HUES64 (cell line): ENCODE results near the gene ST6GALNAC2.

ENCODE experiments used
- H3K27ac ChIP-seq: 2 replicates; pipeline ENCODE4 v1.7.0; 2013; ENCODE audit warnings: low read depth, low read length, inconsistent platforms
- H3K27me3 ChIP-seq: 2 replicates; pipeline ENCODE4 v1.6.1; 2013; ENCODE audit warnings: mild to moderate bottlenecking, low read length; ENCODE audit not compliant: insufficient read depth
- H3K36me3 ChIP-seq: 2 replicates; pipeline ENCODE4 v1.6.1; 2013; ENCODE audit warnings: mild to moderate bottlenecking, low read length; ENCODE audit not compliant: insufficient read depth
- H3K4me1 ChIP-seq: 2 replicates; pipeline ENCODE4 v1.6.1; 2013; ENCODE audit warnings: mild to moderate bottlenecking, low read length, moderate library complexity; ENCODE audit not compliant: insufficient read depth
- H3K4me3 ChIP-seq: 2 replicates; pipeline ENCODE4 v1.5.1; 2013; ENCODE audit warnings: mild to moderate bottlenecking, low read length, moderate library complexity
- H3K9ac ChIP-seq: 2 replicates; pipeline ENCODE4 v1.6.1; 2013; ENCODE audit warnings: mild to moderate bottlenecking, low read depth, low read length
- H3K9me3 ChIP-seq: 2 replicates; pipeline ENCODE4 v1.6.1; 2013; ENCODE audit warnings: low read depth, low read length; ENCODE audit not compliant: insufficient read depth
- WGBS: fragments of 150-250, 120-280 bp; methylation state at CpG from one replicate; pipeline ENCODE4 v1.1.7; 2013; ENCODE audit warnings: missing lambda C conversion rate; 5-methylcytosine and 5-hydroxymethylcytosine counted together

Gene ST6GALNAC2

DNA sequence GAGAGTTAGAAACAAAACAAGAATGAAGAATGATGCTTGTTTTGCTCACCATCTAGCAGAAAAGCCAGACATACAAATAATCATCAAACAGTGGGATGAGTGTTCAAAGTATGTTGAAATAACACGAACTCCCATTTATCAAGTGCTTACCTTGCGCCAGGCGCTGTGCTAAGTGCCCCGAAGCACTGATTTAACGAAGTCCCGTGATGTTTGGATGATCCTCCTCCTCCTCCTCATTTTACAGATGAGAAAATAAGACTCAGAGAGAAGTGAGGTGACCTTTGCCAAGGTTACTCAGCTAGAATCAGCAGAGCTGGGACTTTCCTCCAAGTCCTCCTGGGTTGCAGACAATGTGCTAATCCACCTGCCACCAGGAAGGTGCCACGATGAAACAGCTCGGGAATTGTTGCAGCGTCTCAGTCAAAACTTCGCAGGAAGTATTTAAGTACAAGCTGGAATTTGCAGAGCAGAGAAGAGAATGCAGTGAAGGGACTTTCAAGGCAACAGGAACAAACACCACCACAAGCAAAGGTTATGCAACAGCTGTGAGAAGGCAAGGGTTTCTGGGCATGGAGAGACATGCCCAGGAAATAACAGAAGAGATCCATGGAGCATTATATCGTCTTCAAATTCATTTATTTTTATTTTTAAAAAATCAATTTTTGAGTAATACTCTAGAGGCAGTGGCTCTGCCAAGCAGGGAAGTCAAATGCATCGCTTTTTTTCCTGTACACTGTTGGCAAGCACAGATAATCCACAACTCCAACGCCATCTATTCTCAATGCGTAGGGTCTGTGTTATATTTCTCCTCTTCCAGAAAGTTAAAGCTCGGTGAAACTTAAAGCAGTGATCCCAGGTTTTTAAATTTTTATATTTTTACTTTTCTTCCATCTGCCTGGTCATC is 34.7 kb downstream of the ST6GALNAC2 start:
- Histone ChIP-seq H3K27ac (no peak overlapping the region), H3K9ac (no peak overlapping the region), H3K4me1 (0 out of 2 replicates have a peak, but pooled peaks cover 7% of the 10 kb centered on the region), H3K4me3 (no peak overlapping the region), H3K36me3 (no peaks in the 10 kb centered on the region), H3K27me3 (no peaks in the 10 kb centered on the region), H3K9me3 (no peaks in the 10 kb centered on the region)
- WGBS, result 79% methylated on average over 15 of the region's 15 CpGs

GRCh38 chr17:76549539-76549938 is 36.1 kb downstream of the ST6GALNAC2 start:
- Histone ChIP-seq H3K27ac (no peak overlapping the region), H3K27me3 (no peaks in the 10 kb centered on the region), H3K4me3 (no peak overlapping the region), H3K4me1 (0 out of 2 replicates have a peak, but pooled peaks cover 7% of the 10 kb centered on the region), H3K9ac (no peak overlapping the region), H3K36me3 (no peaks in the 10 kb centered on the region), H3K9me3 (no peaks in the 10 kb centered on the region)
- 93% methylated on average over 6 of the region's 7 CpGs for WGBS

- no peaks in the 10 kb centered on the region for H3K9me3 ChIP-seq
- H3K4me1 ChIP-seq, result 0 out of 2 replicates have a peak, but pooled peaks cover 7% of the 10 kb centered on the region
- WGBS, result 97% methylated on average over 7 of the region's 9 CpGs
- H3K9ac ChIP-seq, result no peak overlapping the region
- no peak overlapping the region for H3K27ac ChIP-seq
- no peaks in the 10 kb centered on the region for H3K27me3 ChIP-seq
- H3K4me3 ChIP-seq, result no peak overlapping the region
- H3K36me3 ChIP-seq, result no peaks in the 10 kb centered on the region
Measured at GRCh38 chr17:76549215-76549518, 36.5 kb downstream of the ST6GALNAC2 start.

DNA sequence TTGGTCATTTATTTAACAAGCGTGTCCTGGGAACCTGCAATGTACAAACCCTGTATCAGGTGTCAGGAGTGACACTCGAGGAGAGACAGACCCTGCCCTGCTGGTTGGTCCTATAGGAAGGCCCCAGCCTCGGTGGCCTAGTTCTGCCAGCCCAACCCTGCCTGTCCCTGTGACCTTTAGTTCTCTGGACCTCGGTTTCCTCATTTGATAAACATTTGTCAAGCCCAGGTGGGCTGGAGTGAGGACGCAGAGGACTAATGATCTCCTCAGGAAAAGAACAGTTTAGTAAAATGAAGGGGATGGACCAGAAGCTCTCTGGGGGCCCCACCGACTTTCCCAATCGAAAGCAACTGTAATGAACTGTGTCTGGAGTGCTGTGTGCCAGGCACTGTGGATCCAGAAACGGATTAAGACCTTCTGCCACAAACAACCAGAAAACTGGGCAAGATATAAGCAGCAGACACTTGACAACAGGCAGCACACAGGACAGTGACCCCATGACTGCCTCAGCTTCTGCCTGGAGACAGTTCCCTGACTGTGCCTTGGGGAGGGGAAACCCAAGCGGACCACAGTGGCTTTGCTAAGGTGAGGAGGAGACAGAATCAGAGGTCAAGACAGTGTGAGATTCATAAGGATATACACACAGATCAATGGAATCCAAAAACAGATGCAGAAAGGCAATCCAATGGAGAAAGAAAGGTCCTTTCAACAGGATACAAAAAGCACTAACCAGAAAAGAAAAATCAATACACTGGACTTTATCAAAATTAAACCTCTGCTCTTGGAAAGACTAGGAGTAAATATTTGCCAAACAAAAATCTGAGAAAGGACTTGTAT is 37.1 kb downstream of the ST6GALNAC2 start:
- no peaks in the 10 kb centered on the region for H3K9me3 ChIP-seq
- 72% methylated on average over 9 of the region's 9 CpGs for WGBS
- H3K36me3 ChIP-seq, result no peaks in the 10 kb centered on the region
- no peak overlapping the region for H3K4me3 ChIP-seq
- no peaks in the 10 kb centered on the region for H3K27me3 ChIP-seq
- H3K9ac ChIP-seq, result no peak overlapping the region
- no peak overlapping the region for H3K27ac ChIP-seq
- H3K4me1 ChIP-seq, result 0 out of 2 replicates have a peak, but pooled peaks cover 11% of the 10 kb centered on the region

GRCh38 chr17:76547642-76548202 is 37.9 kb downstream of the ST6GALNAC2 start:
- Histone ChIP-seq H3K27me3 (no peaks in the 10 kb centered on the region), H3K4me3 (no peak overlapping the region), H3K9me3 (no peaks in the 10 kb centered on the region), H3K36me3 (no peaks in the 10 kb centered on the region), H3K9ac (no peak overlapping the region), H3K27ac (no peak overlapping the region), H3K4me1 (0 out of 2 replicates have a peak, but pooled peaks cover 14% of the 10 kb centered on the region)
- 84% methylated on average over 2 of the region's 2 CpGs for WGBS

DNA sequence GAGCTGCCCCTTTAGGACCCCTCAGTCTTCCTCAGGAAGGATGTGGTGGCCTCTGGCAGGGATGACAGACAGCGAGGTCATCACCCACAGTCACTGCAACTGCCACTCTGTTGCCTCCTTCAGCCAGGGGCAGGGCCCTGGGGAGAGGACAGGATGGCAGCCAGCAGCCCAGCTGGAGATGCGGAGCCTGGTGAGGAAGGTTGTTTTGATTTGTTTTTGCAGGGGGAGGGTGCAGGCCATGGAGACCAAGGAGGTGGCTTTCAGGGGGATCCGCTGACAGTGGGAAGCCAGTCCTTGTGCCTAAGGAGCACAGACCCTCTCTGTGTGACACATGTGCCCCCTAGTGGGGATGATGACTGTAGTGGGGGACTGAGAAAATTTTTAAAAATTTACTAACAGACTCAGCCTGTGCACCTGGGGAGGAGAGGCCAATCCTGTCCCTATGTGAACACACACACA is 38.4 kb downstream of the ST6GALNAC2 start:
- no peak overlapping the region for H3K9ac ChIP-seq
- H3K4me3 ChIP-seq, result no peak overlapping the region

GRCh38 chr17:76546556-76547182 is 39.0 kb downstream of the ST6GALNAC2 start:
- Histone ChIP-seq H3K27me3 (no peaks in the 10 kb centered on the region), H3K4me3 (no peak overlapping the region), H3K9me3 (no peaks in the 10 kb centered on the region), H3K4me1 (0 out of 2 replicates have a peak, but pooled peaks cover 14% of the 10 kb centered on the region), H3K36me3 (no peaks in the 10 kb centered on the region), H3K9ac (no peak overlapping the region), H3K27ac (no peak overlapping the region)
- 85% methylated on average over 11 of the region's 11 CpGs for WGBS

More for the DNA sequence above, 38.4 kb downstream of the ST6GALNAC2 start:
- H3K36me3 ChIP-seq, result no peaks in the 10 kb centered on the region
- no peaks in the 10 kb centered on the region for H3K9me3 ChIP-seq
- H3K4me1 ChIP-seq, result 0 out of 2 replicates have a peak, but pooled peaks cover 14% of the 10 kb centered on the region
- no peaks in the 10 kb centered on the region for H3K27me3 ChIP-seq
- WGBS, result 37% methylated on average over 3 of the region's 3 CpGs
- H3K27ac ChIP-seq, result no peak overlapping the region

- peaks cover 19% of the 10 kb centered on the region for H3K4me1 ChIP-seq
- no peak overlapping the region for H3K9ac ChIP-seq
- no peaks in the 10 kb centered on the region for H3K36me3 ChIP-seq
- 72% methylated on average over 13 of the region's 13 CpGs for WGBS
- no peaks in the 10 kb centered on the region for H3K27me3 ChIP-seq
- H3K4me3 ChIP-seq, result no peak overlapping the region
- no peak overlapping the region for H3K27ac ChIP-seq
- H3K9me3 ChIP-seq, result no peaks in the 10 kb centered on the region
Measured at GRCh38 chr17:76545918-76546555, 39.6 kb downstream of the ST6GALNAC2 start.

DNA sequence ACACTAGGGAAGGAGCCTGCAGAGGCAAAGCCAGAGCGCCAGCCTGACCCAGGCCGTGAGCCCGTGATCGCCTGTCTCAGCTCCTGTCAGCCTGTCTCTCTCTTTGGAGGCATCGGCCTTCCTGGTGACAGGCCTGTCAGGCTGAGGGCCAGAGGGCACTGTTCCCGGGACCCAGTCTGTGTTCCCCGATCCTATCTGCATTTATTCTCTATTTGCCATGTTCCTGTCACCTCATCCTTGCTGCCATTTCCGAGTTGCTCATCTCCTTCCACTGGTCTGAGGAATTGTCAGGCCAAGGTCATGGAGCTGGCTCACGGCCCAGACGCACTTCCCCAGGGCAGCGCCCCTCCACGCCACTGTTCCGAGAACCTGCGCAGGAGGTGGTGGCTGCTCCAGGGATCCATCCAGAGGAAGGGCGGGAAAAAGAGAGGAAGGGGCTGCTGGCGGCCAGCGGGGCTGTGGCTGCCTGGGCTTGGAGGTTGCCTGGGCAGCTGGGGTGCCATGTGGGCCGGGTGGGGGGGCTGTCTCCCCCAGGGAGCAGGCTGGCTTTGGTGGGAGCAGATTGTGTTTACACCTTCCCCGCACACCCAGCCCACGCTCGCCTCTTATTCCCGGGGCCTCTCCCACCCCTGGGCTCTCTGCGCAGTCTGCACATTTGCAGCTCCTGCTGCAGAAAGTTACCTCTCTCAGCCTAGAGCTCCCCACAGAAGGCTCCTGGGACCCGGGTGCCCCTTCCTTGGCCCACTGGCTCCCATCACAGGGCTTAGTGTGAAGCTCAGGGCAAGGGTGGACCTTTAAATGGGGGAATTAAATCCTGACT is 40.9 kb downstream of the ST6GALNAC2 start:
- WGBS, result 77% methylated on average over 24 of the region's 24 CpGs
- H3K9ac ChIP-seq, result no peak overlapping the region
- no peaks in the 10 kb centered on the region for H3K36me3 ChIP-seq
- peaks cover 17% of the 10 kb centered on the region for H3K4me1 ChIP-seq
- H3K4me3 ChIP-seq, result no peak overlapping the region
- no peaks in the 10 kb centered on the region for H3K9me3 ChIP-seq
- H3K27me3 ChIP-seq, result peaks cover 2% of the 10 kb centered on the region
- no peak overlapping the region for H3K27ac ChIP-seq
